NCI-H2081 (cell line): ENCODE data around the gene SLC6A9.

ENCODE experiments used
- DNase-seq, 2 experiments: peaks; one replicate each; lab custom pipeline; 2025; lab: John Stamatoyannopoulos, UW

SLC6A9 gene

GRCh38 chr1:44048532-44049215 is 17.4 kb upstream of the SLC6A9 start:
- DNase-seq = no peak

GRCh38 chr1:44047131-44047530 is 15.9 kb upstream of the SLC6A9 start:
- no peak for DNase-seq

DNA sequence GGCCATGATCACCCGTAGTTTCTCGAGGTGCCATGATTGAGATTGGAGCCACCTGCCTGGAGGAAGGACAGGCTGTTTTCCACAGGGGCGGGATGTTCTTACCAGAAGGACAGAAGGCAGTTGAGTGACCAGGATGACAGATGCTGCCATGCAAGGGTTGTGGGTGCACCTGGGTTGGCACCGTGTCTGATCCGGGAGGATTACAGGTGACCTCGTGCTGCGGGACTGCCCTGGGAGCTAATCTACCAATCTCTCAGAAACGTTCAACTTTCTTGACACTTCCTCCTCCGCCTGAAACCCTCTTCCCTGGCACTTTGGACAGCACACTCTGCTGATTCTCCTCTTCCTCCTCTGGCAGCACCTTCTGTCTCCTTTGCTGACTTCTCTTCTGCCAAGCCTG is 13.8 kb upstream of the SLC6A9 start:
- DNase-seq = no peak

GRCh38 chr1:44044071-44044801 is 13.0 kb upstream of the SLC6A9 start:
- no peak for DNase-seq

- DNase-seq = no peak
Measured at GRCh38 chr1:44043176-44044070, 12.2 kb upstream of the SLC6A9 start.

- DNase-seq = no peak
Measured at GRCh38 chr1:44040846-44041245, 9.6 kb upstream of the SLC6A9 start.

DNA sequence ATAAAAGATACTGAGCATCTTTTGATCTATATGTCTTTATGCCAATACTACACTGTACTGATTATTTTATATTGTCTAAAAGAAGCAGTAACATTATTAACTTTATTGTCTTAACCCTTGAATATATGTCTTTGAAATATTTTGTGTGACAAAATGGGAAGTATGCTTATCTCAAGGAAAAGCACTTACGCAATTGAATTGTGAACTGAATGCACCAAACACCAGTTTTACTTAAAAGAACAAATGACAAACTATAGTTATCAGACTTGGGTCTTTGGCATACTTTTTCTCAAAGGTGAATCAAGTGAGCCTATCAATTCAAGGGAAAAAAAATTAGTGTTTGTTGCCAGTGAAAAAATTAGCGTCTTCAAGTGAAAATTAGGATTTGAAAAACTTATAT is 9.2 kb upstream of the SLC6A9 start:
- DNase-seq = no peak

DNA sequence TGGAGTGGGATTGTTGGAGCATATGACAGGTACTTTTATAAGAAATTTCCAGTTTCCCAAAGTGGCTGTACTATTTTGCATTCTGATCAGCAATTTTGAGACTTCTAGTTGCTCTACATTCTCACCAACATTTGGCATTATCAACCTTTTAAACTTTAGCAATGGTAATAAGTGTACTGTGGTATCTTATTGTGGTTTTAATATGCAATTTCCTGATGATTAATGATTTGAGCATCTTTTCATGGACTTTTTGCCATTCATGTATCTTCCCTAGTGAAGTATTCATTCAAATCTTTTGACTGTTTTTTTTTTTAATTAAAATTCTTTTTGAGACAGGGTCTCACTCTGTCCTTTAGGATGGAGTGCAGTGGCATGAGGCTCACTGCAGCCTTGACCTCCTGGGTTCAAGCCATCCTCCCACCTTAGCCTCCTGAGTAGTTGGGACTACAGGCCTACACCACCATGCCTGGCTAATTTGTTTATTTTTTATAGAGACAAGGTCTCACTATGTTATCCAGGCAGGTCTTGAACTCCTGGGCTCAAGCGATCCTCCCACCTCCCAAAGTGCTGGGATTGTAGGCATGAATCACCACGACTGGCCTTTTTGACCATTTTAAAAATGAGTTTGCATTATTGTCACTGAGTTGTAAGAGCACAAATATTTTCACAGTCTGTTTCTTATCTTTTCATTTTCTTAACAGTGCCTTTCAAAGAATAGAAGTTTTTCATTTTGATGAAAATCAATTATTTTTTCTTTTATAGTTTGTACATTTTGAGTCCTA is 7.8 kb upstream of the SLC6A9 start:
- no peak for DNase-seq

- no peak for DNase-seq
Measured at GRCh38 chr1:44037154-44037553, 5.9 kb upstream of the SLC6A9 start.

DNA sequence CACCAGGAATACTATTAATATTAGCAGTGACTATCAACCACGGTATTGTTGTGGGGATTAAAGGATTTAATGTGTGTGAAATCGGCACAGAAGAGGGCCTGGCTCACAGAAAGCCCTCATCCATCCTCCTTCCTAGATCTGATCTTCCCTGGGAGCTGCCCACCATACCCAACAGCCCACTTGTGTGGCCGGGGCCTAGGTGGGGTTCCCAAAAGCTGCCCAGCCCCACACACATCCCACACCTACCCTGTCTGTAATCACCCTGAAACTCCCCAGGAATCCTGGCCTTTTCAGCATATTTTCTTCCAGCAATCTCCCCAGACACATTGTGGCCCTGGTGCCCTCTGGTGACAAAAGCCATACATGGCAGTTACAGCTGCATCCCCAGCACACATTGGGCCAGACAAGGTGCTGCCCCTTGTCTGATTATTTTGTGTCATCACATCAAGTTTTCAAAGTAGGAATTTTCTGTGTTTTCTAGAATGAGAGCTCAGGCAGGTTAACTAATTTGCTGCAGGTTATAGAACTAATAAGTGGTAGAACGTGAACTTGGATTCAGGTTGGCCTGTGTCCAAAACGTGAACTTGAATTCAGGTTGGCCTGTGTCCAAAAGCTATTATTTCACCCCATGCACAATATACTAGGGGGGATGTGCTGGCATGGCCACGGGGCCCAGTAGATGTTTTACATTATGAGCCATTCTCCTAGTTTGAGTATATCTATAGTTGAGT is 5.3 kb upstream of the SLC6A9 start:
- peak; percentile 78 to 80 for DNase-seq

- DNase-seq = no peak
Measured at GRCh38 chr1:44035726-44036408, 4.6 kb upstream of the SLC6A9 start.

GRCh38 chr1:44034976-44035716 is 3.9 kb upstream of the SLC6A9 start:
- DNase-seq = no peak

DNA sequence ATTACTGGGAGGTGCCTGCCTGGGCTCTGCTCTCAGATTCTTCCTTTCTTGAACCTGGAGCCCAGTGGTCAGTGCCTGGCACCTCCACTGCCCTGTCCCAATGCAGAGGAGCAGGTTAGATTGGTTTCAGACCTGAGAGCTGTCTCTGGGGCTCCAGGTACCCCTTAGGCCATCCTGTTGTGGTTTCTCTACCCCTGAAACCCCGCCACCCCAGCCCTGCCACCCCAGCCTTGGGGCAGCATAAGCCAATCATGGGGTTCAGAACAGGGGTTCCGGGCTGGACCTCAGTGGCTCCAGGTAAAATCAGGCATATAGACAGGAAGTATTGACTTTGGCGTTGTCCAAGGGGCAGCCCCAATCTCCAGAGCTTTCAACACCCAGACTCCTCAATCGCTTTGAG is 3.2 kb upstream of the SLC6A9 start:
- no peak for DNase-seq

- no peak for DNase-seq
Measured at GRCh38 chr1:44033756-44034155, 2.5 kb upstream of the SLC6A9 start.

DNA sequence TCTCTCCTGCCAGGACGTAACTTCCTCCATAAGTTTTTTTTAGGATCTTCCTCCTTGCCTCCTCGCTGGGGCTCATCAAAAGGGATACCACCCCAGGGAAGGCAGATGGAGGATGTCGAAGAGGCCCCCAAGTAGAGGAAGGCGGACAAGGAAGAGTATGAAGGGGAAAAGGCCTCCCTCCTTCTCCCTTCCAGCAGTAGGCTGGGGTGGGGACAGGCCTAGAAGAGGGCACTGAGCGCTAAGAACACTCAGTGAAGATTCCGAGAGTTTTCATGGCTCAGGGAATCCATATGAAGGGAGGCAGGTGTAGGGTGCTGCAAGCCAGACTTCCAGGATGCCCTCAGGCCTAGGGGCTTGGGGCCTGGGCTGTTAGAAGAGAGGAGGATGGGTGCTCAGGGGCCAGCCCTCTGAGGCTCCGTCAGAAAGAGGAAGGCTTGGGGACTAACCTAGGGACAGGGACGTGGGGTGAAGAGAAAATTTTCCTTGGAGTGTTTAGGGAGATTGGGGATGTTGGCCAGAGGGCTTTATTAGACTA is 1.8 kb upstream of the SLC6A9 start:
- no peak for DNase-seq

DNA sequence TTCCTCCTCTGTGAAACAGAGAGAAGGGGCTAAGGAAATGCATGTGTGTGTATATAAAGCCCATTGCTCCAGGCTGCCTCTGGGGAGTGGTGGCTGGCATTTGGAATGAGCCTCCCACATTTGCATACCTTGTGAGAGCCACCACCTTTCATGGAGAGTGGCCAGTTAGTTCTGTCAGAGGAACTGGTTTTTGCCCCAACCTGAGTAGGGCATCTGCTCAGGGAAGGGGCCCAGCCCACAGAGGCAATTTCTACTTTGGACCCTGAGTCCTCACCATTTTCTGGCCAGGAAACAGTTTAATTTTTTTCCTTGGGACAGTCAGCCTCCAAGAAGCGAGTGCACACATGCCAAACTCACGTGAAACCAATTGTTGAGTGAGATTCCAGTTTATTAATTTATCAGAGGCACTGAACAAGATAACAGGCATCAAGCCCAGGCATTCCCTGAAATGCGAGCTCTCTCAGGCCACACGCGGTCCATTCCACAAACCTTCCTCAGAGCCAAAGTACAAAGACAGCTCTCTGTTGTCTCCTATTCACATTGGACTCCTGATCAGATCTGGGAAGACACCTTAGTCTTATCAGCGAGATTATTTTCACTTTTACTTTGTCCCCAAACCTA is 1.0 kb upstream of the SLC6A9 start:
- no peak for DNase-seq

- peak in 1 of 2 experiments; percentile 59 for DNase-seq
Measured at GRCh38 chr1:44030605-44031251, 534 bp downstream of the SLC6A9 start.

- peak; percentile 81 to 85 for DNase-seq
Measured at GRCh38 chr1:44029911-44030604, 1.2 kb downstream of the SLC6A9 start.
